Measurements from ENCODE around the gene MRPS6. TPM values are rescaled to one million over a fixed set of nuclear protein-coding genes. Genes with fewer than 3 reads are reported as not detected.

Gene MRPS6
- total RNA-seq, 1 experiment from 2014 or later: 32.8 TPM

- H3K27ac ChIP-seq (ENCODE audit: low read length): no peak overlapping the region
- no peaks in the 10 kb centered on the region for H3K9me3 ChIP-seq (ENCODE audit: low read length)
- POLR2A ChIA-PET (ENCODE audit: unreplicated experiment): no interaction called here
- H3K4me3 ChIP-seq (ENCODE audit: low read length): no peak overlapping the region
- no peaks in the 10 kb centered on the region for H3K4me1 ChIP-seq (ENCODE audit: insufficient read depth, low read length)
- no TSS peak for BruUV-seq (replicated peaks)
- intact Hi-C loops (cut with micrococcal nuclease): no loop called here
- H3K36me3 ChIP-seq (ENCODE audit: low read depth, low read length): no peaks in the 10 kb centered on the region
- CTCF ChIA-PET: no interaction called here
- no peak overlapping the region for H3K4me2 ChIP-seq (ENCODE audit: low read length)
- ATAC-seq (peak; percentile 29; the same call in 1 of the 2 replicates), DNase-seq (peak; percentile 13)
- no peaks in the 10 kb centered on the region for H3K79me2 ChIP-seq (ENCODE audit: low read length)
- no peak overlapping the region for H2AFZ ChIP-seq (ENCODE audit: low read length)
- no peak overlapping the region for H3K9ac ChIP-seq (ENCODE audit: low read length)
- H4K20me1 ChIP-seq (ENCODE audit: low read length): no peaks in the 10 kb centered on the region
- no peaks in the 10 kb centered on the region for H3F3A ChIP-seq (ENCODE audit: low read length, unreplicated experiment)
- no peak for TF ChIP-seq EZH2 (IDR thresholded peaks at IDR 0.05; ENCODE audit: low read length, unreplicated experiment)
- TF ChIP-seq, protein P1, sequence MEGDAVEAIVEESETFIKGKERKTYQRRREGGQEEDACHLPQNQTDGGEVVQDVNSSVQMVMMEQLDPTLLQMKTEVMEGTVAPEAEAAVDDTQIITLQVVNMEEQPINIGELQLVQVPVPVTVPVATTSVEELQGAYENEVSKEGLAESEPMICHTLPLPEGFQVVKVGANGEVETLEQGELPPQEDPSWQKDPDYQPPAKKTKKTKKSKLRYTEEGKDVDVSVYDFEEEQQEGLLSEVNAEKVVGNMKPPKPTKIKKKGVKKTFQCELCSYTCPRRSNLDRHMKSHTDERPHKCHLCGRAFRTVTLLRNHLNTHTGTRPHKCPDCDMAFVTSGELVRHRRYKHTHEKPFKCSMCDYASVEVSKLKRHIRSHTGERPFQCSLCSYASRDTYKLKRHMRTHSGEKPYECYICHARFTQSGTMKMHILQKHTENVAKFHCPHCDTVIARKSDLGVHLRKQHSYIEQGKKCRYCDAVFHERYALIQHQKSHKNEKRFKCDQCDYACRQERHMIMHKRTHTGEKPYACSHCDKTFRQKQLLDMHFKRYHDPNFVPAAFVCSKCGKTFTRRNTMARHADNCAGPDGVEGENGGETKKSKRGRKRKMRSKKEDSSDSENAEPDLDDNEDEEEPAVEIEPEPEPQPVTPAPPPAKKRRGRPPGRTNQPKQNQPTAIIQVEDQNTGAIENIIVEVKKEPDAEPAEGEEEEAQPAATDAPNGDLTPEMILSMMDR (conservative IDR thresholded peaks at IDR 0.05; ENCODE audit: low read depth, low read length): no peak
- no peak for TF ChIP-seq EZH2phosphoT487 (IDR thresholded peaks at IDR 0.05; ENCODE audit: borderline replicate concordance, low read length)
- H3K9me2 ChIP-seq (replicated peaks; ENCODE audit: low read length): no peaks in the 10 kb centered on the region; the same call in 1 of the 2 replicates
- no peaks in the 10 kb centered on the region for H3K27me3 ChIP-seq (ENCODE audit: low read length)
Observed at GRCh38 chr21:34061983-34062382, 11.4 kb upstream of the MRPS6 start.

GRCh38 chr21:34065027-34065426 lies 8.4 kb upstream of the MRPS6 start:
- Histone ChIP-seq H3K9me3 (ENCODE audit: low read length) (no peaks in the 10 kb centered on the region), H3K4me2 (ENCODE audit: low read length) (no peak overlapping the region), H3K79me2 (ENCODE audit: low read length) (no peaks in the 10 kb centered on the region), H3K9me2 (replicated peaks; ENCODE audit: low read length) (no peaks in the 10 kb centered on the region; the same call in 1 of the 2 replicates), H3K4me3 (ENCODE audit: low read length) (no peak overlapping the region), H2AFZ (ENCODE audit: low read length) (no peak overlapping the region), H3K9ac (ENCODE audit: low read length) (no peak overlapping the region), H3F3A (ENCODE audit: low read length, unreplicated experiment) (no peaks in the 10 kb centered on the region), H3K27ac (ENCODE audit: low read length) (no peak overlapping the region), H3K27me3 (ENCODE audit: low read length) (no peaks in the 10 kb centered on the region), H3K4me1 (ENCODE audit: insufficient read depth, low read length) (no peaks in the 10 kb centered on the region), H4K20me1 (ENCODE audit: low read length) (no peaks in the 10 kb centered on the region), H3K36me3 (ENCODE audit: low read depth, low read length) (no peaks in the 10 kb centered on the region)
- ATAC-seq: no peak
- BruUV-seq (replicated peaks): no TSS peak
- ChIA-PET CTCF (no interaction called here), POLR2A (ENCODE audit: unreplicated experiment) (no interaction called here)
- TF ChIP-seq, protein P1 (conservative IDR thresholded peaks at IDR 0.05; ENCODE audit: low read depth, low read length): no peak
- no peak for TF ChIP-seq EZH2 (IDR thresholded peaks at IDR 0.05; ENCODE audit: low read length, unreplicated experiment)
- TF ChIP-seq EZH2phosphoT487 (IDR thresholded peaks at IDR 0.05; ENCODE audit: borderline replicate concordance, low read length): no peak
- no peak for DNase-seq
- intact Hi-C loops (cut with micrococcal nuclease): no loop called here

GRCh38 chr21:34071683-34072082 lies 1.7 kb upstream of the MRPS6 start:
- ATAC-seq: no peak
- Histone ChIP-seq H3K79me2 (ENCODE audit: low read length) (peaks cover 27% of the 10 kb centered on the region), H4K20me1 (ENCODE audit: low read length) (peaks cover 26% of the 10 kb centered on the region), H3K4me1 (ENCODE audit: insufficient read depth, low read length) (peaks cover 27% of the 10 kb centered on the region), H3K9me2 (replicated peaks; ENCODE audit: low read length) (no peaks in the 10 kb centered on the region), H3K9ac (ENCODE audit: low read length) (no peak overlapping the region), H2AFZ (ENCODE audit: low read length) (no peak overlapping the region), H3K4me2 (ENCODE audit: low read length) (no peak overlapping the region), H3K36me3 (ENCODE audit: low read depth, low read length) (peaks cover 8% of the 10 kb centered on the region; the same call in 1 of the 2 replicates), H3K9me3 (ENCODE audit: low read length) (no peaks in the 10 kb centered on the region), H3K27me3 (ENCODE audit: low read length) (no peaks in the 10 kb centered on the region), H3K27ac (ENCODE audit: low read length) (no peak overlapping the region), H3F3A (ENCODE audit: low read length, unreplicated experiment) (no peaks in the 10 kb centered on the region), H3K4me3 (ENCODE audit: low read length) (no peak overlapping the region)
- BruUV-seq (replicated peaks): no TSS peak
- TF ChIP-seq EZH2 (IDR thresholded peaks at IDR 0.05; ENCODE audit: low read length, unreplicated experiment) (no peak), EZH2phosphoT487 (IDR thresholded peaks at IDR 0.05; ENCODE audit: borderline replicate concordance, low read length) (no peak)
- TF ChIP-seq, protein P1 (conservative IDR thresholded peaks at IDR 0.05; ENCODE audit: low read depth, low read length): no peak
- ChIA-PET CTCF (no interaction called here), POLR2A (ENCODE audit: unreplicated experiment) (no interaction called here)
- no peak for DNase-seq
- intact Hi-C loops (cut with micrococcal nuclease): loop anchor here (2.0 to 5.0 kb wide), 2 partner anchors 124 to 147 kb away; no protein-coding TSS in a partner anchor

All from PC-3 (cell line).